SK-N-SH (cell line): ENCODE measurements around the gene MTCL1. TPM values are rescaled to one million over a fixed set of nuclear protein-coding genes. Genes with fewer than 3 reads are reported as not detected.

Experiments used
- CTCF ChIA-PET: fragments of 300-600, 350-600 bp; formaldehyde crosslinking; extraction: SDS; loops from one replicate; lab custom pipeline; 2021; lab: Yijun Ruan, JAX
- POLR2A ChIA-PET: fragments of 350-600 bp; sonication (Branson Sonifier 250); formaldehyde crosslinking; extraction: SDS; loops from one replicate; lab custom pipeline; 2020; ENCODE audit warnings: antibody characterized with exemption, inconsistent platforms; lab: Yijun Ruan, JAX
- DNase-seq: peaks from one replicate; pipeline ENCODE4 v3.0.0; 2012
- H2AFZ ChIP-seq: fragments of 200-600 bp; sonication (generic); 2 replicates; pipeline ENCODE4 v1.8.1; 2016; ENCODE audit warnings: antibody characterized with exemption, mild to moderate bottlenecking, low read depth
- H3F3A ChIP-seq: fragments of 200-600 bp; sonication (generic); replicated peaks from 2 replicates; pipeline ENCODE3; 2016; ENCODE audit warnings: antibody characterized with exemption, mild to moderate bottlenecking; ENCODE audit not compliant: insufficient read depth
- H3K27ac ChIP-seq, 2 experiments: fragments of 200-500 bp in 1 of 2; fragments of 200-600 bp in 1 of 2; sonication (Bioruptor generic) in 1 of 2; sonication (generic), shearing (Covaris generic) in 1 of 2; 2 replicates each; pipeline versions ENCODE4 v1.5.1 to v1.6.1; 2014 to 2016; ENCODE audit warnings: low read depth in 2 of 2, inconsistent platforms in 1 of 2, low read length in 1 of 2, mild to moderate bottlenecking in 1 of 2, mixed read lengths in 1 of 2
- H3K27me3 ChIP-seq: fragments of 200-600 bp; sonication (generic), shearing (Covaris generic); 2 replicates; pipeline ENCODE4 v1.6.1; 2016; ENCODE audit warnings: mixed run types; ENCODE audit not compliant: insufficient read depth
- H3K36me3 ChIP-seq, 2 experiments: fragments of 200-500 bp in 1 of 2; fragments of 200-600 bp in 1 of 2; sonication (Bioruptor generic) in 1 of 2; sonication (generic) in 1 of 2; replicated peaks in 1 of 2; 2 replicates each; pipeline versions ENCODE3 to v1.5.1; 2014 to 2016; ENCODE audit warnings: low read length in 1 of 2, mild to moderate bottlenecking in 1 of 2; ENCODE audit not compliant: insufficient read depth in 2 of 2, control insufficient read depth in 1 of 2
- H3K4me1 ChIP-seq, 2 experiments: fragments of 200-500 bp in 1 of 2; fragments of 200-600 bp in 1 of 2; sonication (Bioruptor generic) in 1 of 2; sonication (generic), shearing (Covaris generic) in 1 of 2; 2 replicates each; pipeline versions ENCODE4 v1.5.1 to v1.6.1; 2014 to 2016; ENCODE audit warnings: low read depth in 1 of 2, low read length in 1 of 2, mixed run types in 1 of 2; ENCODE audit not compliant: insufficient read depth in 2 of 2, control insufficient read depth in 1 of 2
- H3K4me2 ChIP-seq: fragments of 200-600 bp; sonication (generic), shearing (Covaris generic); 2 replicates; pipeline ENCODE4 v1.6.1; 2017; ENCODE audit warnings: mixed run types
- H3K4me3 ChIP-seq, 2 experiments: fragments of 200-500 bp in 1 of 2; fragments of 200-600 bp in 1 of 2; sonication (Bioruptor generic) in 1 of 2; sonication (generic), shearing (Covaris generic) in 1 of 2; 2 replicates each; pipeline versions ENCODE4 v1.5.1 to v1.8.1; 2014 to 2016; ENCODE audit warnings: low read depth in 2 of 2, inconsistent platforms in 1 of 2, low read length in 1 of 2, mild to moderate bottlenecking in 1 of 2, mixed read lengths in 1 of 2, moderate library complexity in 1 of 2
- H3K79me2 ChIP-seq: fragments of 200-600 bp; sonication (generic); 2 replicates; pipeline ENCODE4 v1.8.1; 2017; ENCODE audit warnings: mild to moderate bottlenecking; ENCODE audit not compliant: insufficient read depth
- H3K9ac ChIP-seq: fragments of 200-600 bp; sonication (generic); 2 replicates; pipeline ENCODE4 v1.6.1; 2017; ENCODE audit warnings: mixed run types
- H3K9me2 ChIP-seq: fragments of 200-600 bp; sonication (generic); 2 replicates; pipeline ENCODE4 v1.6.1; 2017; ENCODE audit warnings: mixed run types
- H3K9me3 ChIP-seq: fragments of 200-600 bp; sonication (generic); 2 replicates; pipeline ENCODE4 v1.6.1; 2017; ENCODE audit warnings: mixed run types, mild to moderate bottlenecking, moderate library complexity
- H4K20me1 ChIP-seq: fragments of 200-600 bp; sonication (generic); 2 replicates; pipeline ENCODE4 v1.6.1; 2017; ENCODE audit warnings: mild to moderate bottlenecking, mixed run types; ENCODE audit not compliant: insufficient read depth
- CHD2 ChIP-seq: fragments of 150-350 bp; IDR thresholded peaks from 2 replicates; pipeline ENCODE4 v1.6.1; 2018; ENCODE audit warnings: low read length; ENCODE audit not compliant: partially characterized antibody
- ELF1 ChIP-seq: IDR thresholded peaks from 2 replicates; pipeline ENCODE4 v1.4.0; 2012
- FOSL2 ChIP-seq: IDR thresholded peaks from 2 replicates; pipeline ENCODE4 v1.4.0; 2012; ENCODE audit warnings: low read depth, mild to moderate bottlenecking, moderate library complexity, borderline replicate concordance
- FOXJ3 ChIP-seq: sonication (generic); formaldehyde crosslinking; IDR thresholded peaks from 2 replicates; pipeline ENCODE4 v1.5.1; 2020; ENCODE audit warnings: mild to moderate bottlenecking, missing genetic modification reagents
- FOXM1 ChIP-seq: IDR thresholded peaks from 2 replicates; pipeline ENCODE4 v1.4.0; 2012; ENCODE audit warnings: low read depth, mild to moderate bottlenecking
- GATA2 ChIP-seq: sonication (generic); formaldehyde crosslinking; IDR thresholded peaks from 2 replicates; pipeline ENCODE4 v1.5.0; 2020; ENCODE audit warnings: mild to moderate bottlenecking, missing genetic modification reagents
- JUND ChIP-seq: IDR thresholded peaks from 2 replicates; pipeline ENCODE4 v1.4.0; 2012
- MEF2A ChIP-seq: IDR thresholded peaks from 2 replicates; pipeline ENCODE4 v1.4.0; 2012; ENCODE audit warnings: low read depth, borderline replicate concordance
- NFIC ChIP-seq: IDR thresholded peaks from 2 replicates; pipeline ENCODE4 v1.4.0; 2012; ENCODE audit warnings: borderline replicate concordance
- NRF1 ChIP-seq: IDR thresholded peaks from 2 replicates; pipeline ENCODE4 v1.6.1; 2012; ENCODE audit warnings: low read depth, mild to moderate bottlenecking, low read length
- RAD21 ChIP-seq: IDR thresholded peaks from 2 replicates; pipeline ENCODE4 v1.6.1; 2012; ENCODE audit warnings: mild to moderate bottlenecking, low read length
- SIN3A ChIP-seq: IDR thresholded peaks from 2 replicates; pipeline ENCODE4 v1.6.1; 2012; ENCODE audit warnings: low read depth, mild to moderate bottlenecking, low read length, moderate library complexity, borderline replicate concordance
- SMC3 ChIP-seq: IDR thresholded peaks from 2 replicates; pipeline ENCODE4 v1.6.1; 2012; ENCODE audit warnings: low read depth, low read length, improper control_type of control experiment
- TEAD4 ChIP-seq: IDR thresholded peaks from 2 replicates; pipeline ENCODE4 v1.4.0; 2012; ENCODE audit warnings: mild to moderate bottlenecking, borderline replicate concordance; ENCODE audit not compliant: insufficient read depth
- WGBS: methylation state at CpG from one replicate; pipeline ENCODE4 v1.1.6; 2017; ENCODE audit warnings: low lambda C conversion rate; 5-methylcytosine and 5-hydroxymethylcytosine counted together
- polyA plus RNA-seq, 3 experiments: library from polyadenylated mRNA; depleted of rRNA; stranded (reverse); fragments of >200 nt; gene quantifications; 2 replicates each; pipeline ENCODE4 v1.2.3, GENCODE V29; 2012
- TF ChIP-seq, protein P1 (sequence below): fragments of 150-350 bp; IDR thresholded peaks from 2 replicates; pipeline ENCODE4 v1.6.1; 2017; ENCODE audit warnings: antibody characterized with exemption, low read length, low read depth, borderline replicate concordance
- TF ChIP-seq, protein P2 (sequence below): IDR thresholded peaks from 2 replicates; pipeline ENCODE4 v1.4.0; 2012; ENCODE audit warnings: low read depth
- TF ChIP-seq, protein P3 (sequence below): IDR thresholded peaks from 2 replicates; pipeline ENCODE4; 2012

Gene MTCL1
- polyA plus RNA-seq, 1 of the 3 experiments (the other 2 are of a cell fraction) = 33.5 TPM

DNA sequence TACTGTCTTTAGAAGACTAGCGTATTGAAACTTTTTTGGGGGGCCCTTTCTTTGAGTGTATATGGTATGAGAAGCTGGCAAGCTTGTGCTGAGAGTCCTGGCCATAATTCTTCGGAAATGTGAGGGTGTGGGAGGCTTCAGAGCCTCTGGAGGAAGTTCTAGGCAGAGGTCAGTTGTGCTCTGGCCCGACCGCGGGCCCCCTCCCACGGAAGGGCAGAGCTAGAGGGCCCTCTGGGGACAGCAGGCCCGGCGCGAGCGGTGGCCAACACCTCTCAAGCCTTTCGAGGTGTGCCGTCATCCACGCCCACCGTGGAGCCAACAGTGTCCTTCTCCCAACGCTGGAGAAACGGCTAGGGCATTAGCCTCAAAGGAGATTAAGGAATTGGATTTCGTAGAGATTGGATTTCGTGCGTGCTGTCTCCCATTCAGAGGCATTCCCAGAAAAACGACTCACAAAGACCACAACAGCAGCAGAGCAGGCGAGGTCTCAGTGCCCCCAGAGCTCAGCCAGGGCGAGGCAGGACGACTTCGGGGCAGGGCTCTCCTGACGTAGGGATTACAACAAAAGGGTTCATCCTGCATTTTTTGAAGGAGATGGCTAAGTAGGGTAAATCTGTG, 2.2 kb upstream of the MTCL1 start:
- WGBS = 94% methylated on average over 24 of the region's 25 CpGs
- no peak overlapping the region for H3K4me3 ChIP-seq
- H2AFZ ChIP-seq = no peak overlapping the region
- H3K4me1 ChIP-seq = peaks cover 20 to 25% of the 10 kb centered on the region in 2 experiments
- H3F3A ChIP-seq = peaks cover 13% of the 10 kb centered on the region
- H3K9me3 ChIP-seq = no peaks in the 10 kb centered on the region
- peaks cover 0 to under 1% of the 10 kb centered on the region in 2 experiments for H3K36me3 ChIP-seq
- H3K79me2 ChIP-seq = peaks cover 23% of the 10 kb centered on the region
- H3K9ac ChIP-seq = no peak overlapping the region
- no peak overlapping the region for H3K27ac ChIP-seq
- no peaks in the 10 kb centered on the region for H3K9me2 ChIP-seq
- ChIA-PET POLR2A (interaction anchor here (0.6 kb wide), 1 partner anchor 177 kb away, joined by 5 read pairs; no protein-coding TSS in a partner anchor), CTCF (interaction anchor here (1.1 to 3.1 kb wide), 3 partner anchors 48 to 280 kb away, joined by 3 to 19 read pairs (median 5); no protein-coding TSS in a partner anchor)
- no peak overlapping the region for H3K4me2 ChIP-seq
- no peaks in the 10 kb centered on the region for H3K27me3 ChIP-seq
- TF ChIP-seq GATA2 (CRISPR knock-in tag) = no peak
- no peak for TF ChIP-seq SIN3A
- no peak for TF ChIP-seq CHD2
- TF ChIP-seq RAD21 = no peak
- TF ChIP-seq, protein P1, sequence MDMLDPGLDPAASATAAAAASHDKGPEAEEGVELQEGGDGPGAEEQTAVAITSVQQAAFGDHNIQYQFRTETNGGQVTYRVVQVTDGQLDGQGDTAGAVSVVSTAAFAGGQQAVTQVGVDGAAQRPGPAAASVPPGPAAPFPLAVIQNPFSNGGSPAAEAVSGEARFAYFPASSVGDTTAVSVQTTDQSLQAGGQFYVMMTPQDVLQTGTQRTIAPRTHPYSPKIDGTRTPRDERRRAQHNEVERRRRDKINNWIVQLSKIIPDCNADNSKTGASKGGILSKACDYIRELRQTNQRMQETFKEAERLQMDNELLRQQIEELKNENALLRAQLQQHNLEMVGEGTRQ = no peak
- no peak for TF ChIP-seq ELF1
- TF ChIP-seq MEF2A = no peak
- TF ChIP-seq NRF1 = no peak
- no peak for TF ChIP-seq TEAD4
- TF ChIP-seq SMC3 = no peak
- TF ChIP-seq JUND = no peak
- no peak for TF ChIP-seq FOSL2
- TF ChIP-seq NFIC = no peak
- TF ChIP-seq, protein P2, sequence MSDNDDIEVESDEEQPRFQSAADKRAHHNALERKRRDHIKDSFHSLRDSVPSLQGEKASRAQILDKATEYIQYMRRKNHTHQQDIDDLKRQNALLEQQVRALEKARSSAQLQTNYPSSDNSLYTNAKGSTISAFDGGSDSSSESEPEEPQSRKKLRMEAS = no peak
- no peak for DNase-seq
- peaks cover 19% of the 10 kb centered on the region for H4K20me1 ChIP-seq

DNA sequence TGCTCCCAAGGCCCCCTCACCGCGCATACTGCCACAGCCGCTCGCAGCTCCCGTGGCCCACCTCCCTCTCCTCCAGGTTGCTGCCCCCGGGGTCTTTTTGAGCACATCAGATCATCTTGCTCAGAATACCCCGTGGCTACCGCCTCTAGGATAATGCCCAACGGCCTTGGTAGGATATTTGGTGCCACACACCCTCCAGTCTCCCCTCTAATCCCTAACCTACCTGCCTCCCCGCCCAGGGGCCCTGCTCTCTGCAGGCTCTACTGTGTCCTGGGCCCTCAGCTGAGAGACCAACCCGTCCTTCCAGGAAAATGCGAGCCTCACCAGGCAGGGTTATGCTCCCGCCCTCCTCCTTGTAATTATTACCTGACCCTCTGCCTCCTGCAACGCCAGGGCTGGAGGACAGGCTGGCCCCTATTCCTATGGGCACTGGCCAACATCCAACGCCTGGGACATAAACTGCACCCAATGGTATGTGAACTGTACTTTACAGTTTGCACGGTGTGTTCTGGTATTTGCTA, 1.5 kb upstream of the MTCL1 start:
- Histone ChIP-seq H3K4me2 (peak overlapping the region; percentile 97), H3K79me2 (peaks cover 29% of the 10 kb centered on the region), H3K36me3 (peaks cover 0 to 6% of the 10 kb centered on the region in 2 experiments), H3K27ac (peak overlapping the region; percentile 86 to 87; a peak in 3 of 4 replicates), H3K9me3 (no peaks in the 10 kb centered on the region), H3K27me3 (no peaks in the 10 kb centered on the region), H3K4me1 (peaks cover 20 to 25% of the 10 kb centered on the region in 2 experiments), H3K9ac (no peak overlapping the region), H3K4me3 (no peak overlapping the region), H3K9me2 (no peaks in the 10 kb centered on the region), H3F3A (peaks cover 13% of the 10 kb centered on the region), H4K20me1 (peaks cover 25% of the 10 kb centered on the region), H2AFZ (no peak overlapping the region)
- TF ChIP-seq, protein P3, sequence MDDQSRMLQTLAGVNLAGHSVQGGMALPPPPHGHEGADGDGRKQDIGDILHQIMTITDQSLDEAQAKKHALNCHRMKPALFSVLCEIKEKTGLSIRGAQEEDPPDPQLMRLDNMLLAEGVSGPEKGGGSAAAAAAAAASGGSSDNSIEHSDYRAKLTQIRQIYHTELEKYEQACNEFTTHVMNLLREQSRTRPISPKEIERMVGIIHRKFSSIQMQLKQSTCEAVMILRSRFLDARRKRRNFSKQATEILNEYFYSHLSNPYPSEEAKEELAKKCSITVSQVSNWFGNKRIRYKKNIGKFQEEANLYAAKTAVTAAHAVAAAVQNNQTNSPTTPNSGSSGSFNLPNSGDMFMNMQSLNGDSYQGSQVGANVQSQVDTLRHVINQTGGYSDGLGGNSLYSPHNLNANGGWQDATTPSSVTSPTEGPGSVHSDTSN = no peak
- TF ChIP-seq FOXJ3 (no peak), ELF1 (no peak), FOXM1 (no peak)
- TF ChIP-seq, protein P1 = no peak
- 86% methylated on average over 16 of the region's 16 CpGs for WGBS
- no peak for DNase-seq
- ChIA-PET CTCF (interaction anchor here (1.1 to 3.1 kb wide), 2 partner anchors 59 to 279 kb away, joined by 3 to 19 read pairs; no protein-coding TSS in a partner anchor), POLR2A (interaction anchor here (2.0 kb wide), 2 partner anchors 62 to 279 kb away, joined by 13 to 16 read pairs; no protein-coding TSS in a partner anchor)
